HUES64 (cell line): Measurements from ENCODE around the gene ANK2. TPM values are rescaled to one million over a fixed set of nuclear protein-coding genes. Genes with fewer than 3 reads are reported as not detected.

Experiments used
- H3K27ac ChIP-seq: 2 replicates; pipeline ENCODE4 v1.7.0; 2013; ENCODE audit warnings: low read depth, low read length, inconsistent platforms
- H3K27me3 ChIP-seq: 2 replicates; pipeline ENCODE4 v1.6.1; 2013; ENCODE audit warnings: mild to moderate bottlenecking, low read length; ENCODE audit not compliant: insufficient read depth
- H3K36me3 ChIP-seq: 2 replicates; pipeline ENCODE4 v1.6.1; 2013; ENCODE audit warnings: mild to moderate bottlenecking, low read length; ENCODE audit not compliant: insufficient read depth
- H3K4me1 ChIP-seq: 2 replicates; pipeline ENCODE4 v1.6.1; 2013; ENCODE audit warnings: mild to moderate bottlenecking, low read length, moderate library complexity; ENCODE audit not compliant: insufficient read depth
- H3K4me3 ChIP-seq: 2 replicates; pipeline ENCODE4 v1.5.1; 2013; ENCODE audit warnings: mild to moderate bottlenecking, low read length, moderate library complexity
- H3K9ac ChIP-seq: 2 replicates; pipeline ENCODE4 v1.6.1; 2013; ENCODE audit warnings: mild to moderate bottlenecking, low read depth, low read length
- H3K9me3 ChIP-seq: 2 replicates; pipeline ENCODE4 v1.6.1; 2013; ENCODE audit warnings: low read depth, low read length; ENCODE audit not compliant: insufficient read depth
- WGBS: fragments of 150-250, 120-280 bp; methylation state at CpG from one replicate; pipeline ENCODE4 v1.1.7; 2013; ENCODE audit warnings: missing lambda C conversion rate; 5-methylcytosine and 5-hydroxymethylcytosine counted together
- polyA plus RNA-seq, 2 experiments: library from polyadenylated mRNA; stranded (reverse); fragments of 50-300 nt; gene quantifications; one replicate each; pipeline ENCODE4 v1.2.3, GENCODE V29; 2013

ANK2 gene
- 17.8 TPM for polyA plus RNA-seq (2013, experiment 1 of 2)
- polyA plus RNA-seq (2013, experiment 2 of 2) = 13.5 TPM

GRCh38 chr4:113049421-113050370 lies at the start of gene ANK2:
Gene ANK2, plus strand, starts transcription at chr4:113049653. Its CDS starts 76 bp downstream, at chr4:113049729.
- H3K4me1 ChIP-seq = peaks cover 30% of the 10 kb centered on the region
- WGBS = 45% methylated on average over 20 of the region's 20 CpGs
- H3K4me3 ChIP-seq = peak within 1 kb of the TSS; percentile 36
- H3K9ac ChIP-seq = 0 out of 2 replicates have a peak within 1 kb of the TSS, but pooled peaks have one; percentile 2
- H3K36me3 ChIP-seq = no peaks in the 10 kb centered on the region
- H3K27ac ChIP-seq = peak within 1 kb of the TSS; percentile 21
- no peaks in the 10 kb centered on the region for H3K9me3 ChIP-seq
- H3K27me3 ChIP-seq = no peaks in the 10 kb centered on the region

- H3K27ac ChIP-seq = no peak overlapping the region
- WGBS = 98% methylated on average over 2 of the region's 2 CpGs
- H3K4me1 ChIP-seq = peaks cover 4% of the 10 kb centered on the region; the same call in 1 of the 2 replicates
- no peak overlapping the region for H3K9ac ChIP-seq
- no peaks in the 10 kb centered on the region for H3K36me3 ChIP-seq
- H3K9me3 ChIP-seq = no peaks in the 10 kb centered on the region
- H3K27me3 ChIP-seq = no peaks in the 10 kb centered on the region
- H3K4me3 ChIP-seq = no peak overlapping the region
These were observed 45.6 kb upstream of the ANK2 start for GRCh38 chr4:113003841-113004240.

- 93% methylated on average over 3 of the region's 4 CpGs for WGBS
- Histone ChIP-seq H3K27ac (no peak overlapping the region), H3K27me3 (no peaks in the 10 kb centered on the region), H3K4me1 (no peaks in the 10 kb centered on the region), H3K9me3 (no peaks in the 10 kb centered on the region), H3K9ac (no peak overlapping the region), H3K36me3 (no peaks in the 10 kb centered on the region), H3K4me3 (no peak overlapping the region)
These were observed 44.8 kb upstream of the ANK2 start for GRCh38 chr4:113004655-113005054.

DNA sequence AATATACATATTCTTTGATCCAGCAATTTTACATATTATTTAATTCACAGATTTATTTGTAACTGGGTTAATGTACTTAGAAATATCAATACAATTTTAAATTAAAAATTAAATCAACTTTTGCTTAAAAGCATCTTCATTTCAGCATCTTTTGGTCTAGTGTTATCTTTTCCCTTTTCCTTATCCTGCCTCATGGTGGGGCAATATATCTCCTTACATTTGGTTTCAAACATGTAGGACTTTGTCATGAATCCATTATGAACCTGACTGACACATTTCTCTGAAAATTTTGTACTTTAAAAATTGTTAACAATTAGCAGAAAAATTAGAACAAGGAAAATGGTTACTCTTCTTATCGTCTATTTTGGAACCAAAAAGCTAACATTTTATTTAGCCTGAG lies 42.8 kb upstream of the ANK2 start:
- no peaks in the 10 kb centered on the region for H3K4me1 ChIP-seq
- no peaks in the 10 kb centered on the region for H3K9me3 ChIP-seq
- WGBS = 90% methylated on average over 1 of the region's 1 CpG
- no peaks in the 10 kb centered on the region for H3K27me3 ChIP-seq
- no peak overlapping the region for H3K27ac ChIP-seq
- no peak overlapping the region for H3K9ac ChIP-seq
- H3K36me3 ChIP-seq = no peaks in the 10 kb centered on the region
- no peak overlapping the region for H3K4me3 ChIP-seq

- Histone ChIP-seq H3K4me3 (no peak overlapping the region), H3K36me3 (no peaks in the 10 kb centered on the region), H3K27me3 (no peaks in the 10 kb centered on the region), H3K9me3 (no peaks in the 10 kb centered on the region), H3K4me1 (no peaks in the 10 kb centered on the region), H3K27ac (no peak overlapping the region), H3K9ac (no peak overlapping the region)
- 96% methylated on average over 5 of the region's 5 CpGs for whole genome bisulfite sequencing
These were observed 42.3 kb upstream of the ANK2 start for GRCh38 chr4:113007151-113007550.

- no peaks in the 10 kb centered on the region for H3K4me1 ChIP-seq
- H3K9me3 ChIP-seq = no peaks in the 10 kb centered on the region
- no peak overlapping the region for H3K27ac ChIP-seq
- H3K36me3 ChIP-seq = no peaks in the 10 kb centered on the region
- H3K9ac ChIP-seq = no peak overlapping the region
- H3K27me3 ChIP-seq = no peaks in the 10 kb centered on the region
- H3K4me3 ChIP-seq = no peak overlapping the region
These were observed 41.3 kb upstream of the ANK2 start for GRCh38 chr4:113008135-113008534.

DNA sequence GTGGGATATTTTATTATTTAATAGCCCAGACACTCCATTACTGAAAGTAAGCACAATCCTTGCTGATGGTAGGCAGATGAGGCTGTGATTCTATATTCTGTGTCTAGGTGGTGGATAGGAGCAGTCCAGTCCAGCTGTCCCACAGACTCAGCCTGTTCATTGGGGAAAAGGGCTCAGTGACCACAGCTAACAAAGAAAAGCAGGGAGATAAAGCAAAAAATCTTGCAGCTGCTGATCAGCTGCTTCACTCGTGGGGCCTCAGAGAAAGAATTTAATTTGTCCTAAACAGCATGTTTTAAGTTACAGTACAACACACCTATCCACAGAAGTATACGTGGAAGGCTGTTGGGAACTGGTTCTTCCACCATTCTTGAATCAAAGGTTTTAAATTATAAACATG lies 40.7 kb upstream of the ANK2 start:
- H3K27ac ChIP-seq = no peak overlapping the region
- H3K9ac ChIP-seq = no peak overlapping the region
- WGBS = 95% methylated on average over 2 of the region's 2 CpGs
- H3K4me3 ChIP-seq = no peak overlapping the region
- no peaks in the 10 kb centered on the region for H3K9me3 ChIP-seq
- no peaks in the 10 kb centered on the region for H3K4me1 ChIP-seq
- H3K36me3 ChIP-seq = no peaks in the 10 kb centered on the region
- no peaks in the 10 kb centered on the region for H3K27me3 ChIP-seq

GRCh38 chr4:113009461-113009860 lies 40.0 kb upstream of the ANK2 start:
- 98% methylated on average over 2 of the region's 2 CpGs for WGBS
- no peaks in the 10 kb centered on the region for H3K36me3 ChIP-seq
- H3K27ac ChIP-seq = no peak overlapping the region

GRCh38 chr4:113012122-113012725 lies 37.2 kb upstream of the ANK2 start:
- WGBS = 97% methylated on average over 4 of the region's 4 CpGs
- Histone ChIP-seq H3K36me3 (no peaks in the 10 kb centered on the region), H3K4me3 (no peak overlapping the region), H3K27me3 (no peaks in the 10 kb centered on the region), H3K27ac (no peak overlapping the region), H3K9ac (no peak overlapping the region), H3K4me1 (no peaks in the 10 kb centered on the region), H3K9me3 (no peaks in the 10 kb centered on the region)

More at GRCh38 chr4:113009461-113009860, 40.0 kb upstream of the ANK2 start:
- Histone ChIP-seq H3K27me3 (no peaks in the 10 kb centered on the region), H3K9ac (no peak overlapping the region), H3K4me3 (no peak overlapping the region), H3K9me3 (no peaks in the 10 kb centered on the region), H3K4me1 (no peaks in the 10 kb centered on the region)

- no peaks in the 10 kb centered on the region for H3K27me3 ChIP-seq
- H3K9ac ChIP-seq = no peak overlapping the region
- H3K4me1 ChIP-seq = no peaks in the 10 kb centered on the region
- WGBS = 99% methylated on average over 2 of the region's 4 CpGs
- H3K4me3 ChIP-seq = no peak overlapping the region
- H3K36me3 ChIP-seq = no peaks in the 10 kb centered on the region
- H3K27ac ChIP-seq = no peak overlapping the region
- no peaks in the 10 kb centered on the region for H3K9me3 ChIP-seq
These were observed 36.7 kb upstream of the ANK2 start for GRCh38 chr4:113012786-113013185.

DNA sequence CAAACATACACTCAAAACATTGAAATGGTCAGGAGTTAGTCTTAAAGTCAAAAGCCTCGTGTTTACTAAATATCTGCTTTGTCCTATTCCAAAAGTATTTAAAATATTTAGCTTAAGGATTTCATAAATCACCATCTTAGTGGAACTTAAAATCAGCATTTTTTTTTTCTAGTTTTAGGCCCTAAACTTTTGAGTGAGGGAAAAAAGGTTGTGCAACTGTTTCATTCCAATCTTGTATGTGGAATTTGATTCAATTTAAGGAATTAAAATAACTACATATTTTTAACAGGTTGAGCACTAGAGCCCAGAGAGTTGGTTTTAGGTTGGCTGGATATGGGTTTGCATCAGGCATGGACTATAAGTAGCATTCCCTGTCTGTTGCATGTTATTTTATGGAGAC lies 35.7 kb upstream of the ANK2 start:
- Histone ChIP-seq H3K27ac (no peak overlapping the region), H3K4me3 (no peak overlapping the region), H3K36me3 (no peaks in the 10 kb centered on the region), H3K4me1 (no peaks in the 10 kb centered on the region), H3K9ac (no peak overlapping the region), H3K27me3 (no peaks in the 10 kb centered on the region), H3K9me3 (no peaks in the 10 kb centered on the region)
- no CpG with 5 or more reads among the region's 1 CpG for WGBS
